Measurements from ENCODE around the gene LAP3.

The LAP3 gene

GRCh38 chr4:17623451-17624001, 46.5 kb downstream of the LAP3 start:
- FAIRE-seq = no peak

GRCh38 chr4:17624821-17625220, 47.8 kb downstream of the LAP3 start:
- FAIRE-seq = no peak

GRCh38 chr4:17630228-17630627, 53.2 kb downstream of the LAP3 start:
- FAIRE-seq = no peak

GRCh38 chr4:17633600-17633999, 56.6 kb downstream of the LAP3 start:
- no peak for FAIRE-seq

- FAIRE-seq = no peak
Observed at GRCh38 chr4:17635056-17635455, 58.1 kb downstream of the LAP3 start.

GRCh38 chr4:17636341-17636695, 59.3 kb downstream of the LAP3 start:
- no peak for FAIRE-seq

- FAIRE-seq = peak; percentile 91
Observed at GRCh38 chr4:17636696-17637622, 60.0 kb downstream of the LAP3 start.

- no peak for FAIRE-seq
Observed at GRCh38 chr4:17639136-17639535, 62.1 kb downstream of the LAP3 start.

- FAIRE-seq = no peak
Observed at GRCh38 chr4:17642398-17642783, 65.4 kb downstream of the LAP3 start.

- FAIRE-seq = no peak
Observed at GRCh38 chr4:17646693-17647092, 69.7 kb downstream of the LAP3 start.

- no peak for FAIRE-seq
Observed at GRCh38 chr4:17647176-17647806, 70.3 kb downstream of the LAP3 start.

GRCh38 chr4:17647927-17648326, 70.9 kb downstream of the LAP3 start:
- FAIRE-seq = no peak

GRCh38 chr4:17650406-17650805, 73.4 kb downstream of the LAP3 start:
- FAIRE-seq = no peak

GRCh38 chr4:17654701-17655100, 77.7 kb downstream of the LAP3 start:
- no peak for FAIRE-seq

GRCh38 chr4:17657090-17657489, 80.1 kb downstream of the LAP3 start:
- no peak for FAIRE-seq

Data from G401.6 (cell line).